H1 (cell line): ENCODE results near the gene LGI4.

ENCODE experiments used
- ATF3 ChIP-seq: IDR thresholded peaks from 2 replicates; pipeline ENCODE4 v1.6.1; 2011; ENCODE audit warnings: low read depth, mild to moderate bottlenecking, low read length; ENCODE audit not compliant: insufficient read depth
- CHD1 ChIP-seq: IDR thresholded peaks from 2 replicates; pipeline ENCODE4 v1.6.1; 2012; ENCODE audit warnings: low read depth, low read length, improper control_type of control experiment
- CHD2 ChIP-seq: IDR thresholded peaks from 2 replicates; pipeline ENCODE4 v1.6.1; 2012; ENCODE audit warnings: low read length, improper control_type of control experiment
- CTCF ChIP-seq, 3 experiments: IDR thresholded peaks; 1 replicate in 2 of 3; 2 replicates in 1 of 3; pipeline versions ENCODE4 v1.5.1 to v1.6.1; 2011; ENCODE audit warnings: low read length in 3 of 3, mild to moderate bottlenecking in 3 of 3, inconsistent platforms in 2 of 3, low read depth in 1 of 3, moderate library complexity in 1 of 3; ENCODE audit not compliant: insufficient read depth in 1 of 3; ENCODE audit errors: control extremely low read depth in 1 of 3
- HDAC2 ChIP-seq, 2 experiments: fragments of 300-600 bp in 1 of 2; sonication (generic) in 1 of 2; IDR thresholded peaks; 2 replicates each; pipeline ENCODE4 v1.6.1; 2011 to 2012; ENCODE audit warnings: low read depth in 2 of 2, low read length in 2 of 2, mild to moderate bottlenecking in 2 of 2, moderate library complexity in 2 of 2, borderline replicate concordance in 1 of 2, inconsistent platforms in 1 of 2
- JUN ChIP-seq: IDR thresholded peaks from 2 replicates; pipeline ENCODE4 v1.6.1; 2011; ENCODE audit warnings: low read depth, mild to moderate bottlenecking, improper control_type of control experiment, low read length
- MAX ChIP-seq: IDR thresholded peaks from 2 replicates; pipeline ENCODE4 v1.6.1; 2012; ENCODE audit warnings: inconsistent platforms
- PHF8 ChIP-seq: fragments of 200-600 bp; sonication (generic); conservative IDR thresholded peaks from 2 replicates; pipeline ENCODE4 v1.7.1; 2012; ENCODE audit warnings: low read depth, mild to moderate bottlenecking, inconsistent platforms, low read length, moderate library complexity
- POLR2AphosphoS5 ChIP-seq: IDR thresholded peaks from 2 replicates; pipeline ENCODE4 v1.6.1; 2011; ENCODE audit warnings: low read depth, low read length
- SIN3A ChIP-seq, 2 experiments: IDR thresholded peaks in 1 of 2; conservative IDR thresholded peaks in 1 of 2; 2 replicates each; pipeline ENCODE4 v1.6.1; 2011 to 2012; ENCODE audit warnings: low read length in 2 of 2, improper control_type of control experiment in 1 of 2, low read depth in 1 of 2, mild to moderate bottlenecking in 1 of 2
- SRF ChIP-seq: IDR thresholded peaks from 2 replicates; pipeline ENCODE4 v1.6.1; 2011; ENCODE audit warnings: mild to moderate bottlenecking, low read depth, low read length, moderate library complexity
- TAF1 ChIP-seq: IDR thresholded peaks from 2 replicates; pipeline ENCODE4 v1.6.1; 2011; ENCODE audit warnings: mild to moderate bottlenecking, low read depth, low read length
- TBP ChIP-seq: IDR thresholded peaks from 2 replicates; pipeline ENCODE4 v1.6.1; 2011; ENCODE audit warnings: low read depth, low read length, improper control_type of control experiment

- TF ChIP-seq CTCF (IDR thresholded peaks at IDR 0.05; ENCODE audit: control extremely low read depth in 1 of 3, insufficient read depth in 1 of 3, low read depth in 1 of 3, low read length in 3 of 3) (no peak), ATF3 (no peak), POLR2AphosphoS5 (no peak), SRF (no peak), TAF1 (no peak), HDAC2 (IDR thresholded peaks at IDR 0.05; ENCODE audit: borderline replicate concordance in 1 of 2, low read depth in 2 of 2, low read length in 2 of 2) (no peak), MAX (no peak), CHD2 (no peak), SIN3A (conservative IDR thresholded peaks at IDR 0.05 in 1 of 2, IDR thresholded peaks at IDR 0.05 in 1 of 2; ENCODE audit: low read depth in 1 of 2, low read length in 2 of 2) (no peak), CHD1 (no peak), PHF8 (no peak), TBP (no peak), JUN (no peak)
These were observed 8.4 kb upstream of the LGI4 start, which contains the start of gene FXYD7 for GRCh38 chr19:35143231-35143715.
